Placental pericyte (primary cell): ENCODE data around the gene WNT11. TPM values are rescaled to one million over a fixed set of nuclear protein-coding genes. Genes with fewer than 3 reads are reported as not detected.

ENCODE experiments used
- total RNA-seq: library from RNA; depleted of rRNA; stranded (reverse); fragments of >200 nt; gene quantifications from 2 replicates; pipeline ENCODE4 v1.2.3, GENCODE V29; 2012

WNT11 gene
- 0.14 and 0.22 TPM in 2 replicates for total RNA-seq

GRCh38 chr11:76206327-76207081 is at the start of gene WNT11:
Gene WNT11 (minus strand): TSS chr11:76206502. CDS start chr11:76206407, 95 bp downstream.

Other genes starting within 250 kb of the WNT11 start
- 37.6 and 49.5 TPM in 2 replicates for gene THAP12, start 174.6 kb upstream of the WNT11 start, total RNA-seq
- 1.1 and 3.3 TPM in 2 replicates for gene GVQW3, start 174.8 kb upstream of the WNT11 start, total RNA-seq
- 23.2 and 33.6 TPM in 2 replicates for gene EMSY, start 238.5 kb upstream of the WNT11 start, total RNA-seq